ENCODE results near the gene SLC38A8.

Gene SLC38A8

DNA sequence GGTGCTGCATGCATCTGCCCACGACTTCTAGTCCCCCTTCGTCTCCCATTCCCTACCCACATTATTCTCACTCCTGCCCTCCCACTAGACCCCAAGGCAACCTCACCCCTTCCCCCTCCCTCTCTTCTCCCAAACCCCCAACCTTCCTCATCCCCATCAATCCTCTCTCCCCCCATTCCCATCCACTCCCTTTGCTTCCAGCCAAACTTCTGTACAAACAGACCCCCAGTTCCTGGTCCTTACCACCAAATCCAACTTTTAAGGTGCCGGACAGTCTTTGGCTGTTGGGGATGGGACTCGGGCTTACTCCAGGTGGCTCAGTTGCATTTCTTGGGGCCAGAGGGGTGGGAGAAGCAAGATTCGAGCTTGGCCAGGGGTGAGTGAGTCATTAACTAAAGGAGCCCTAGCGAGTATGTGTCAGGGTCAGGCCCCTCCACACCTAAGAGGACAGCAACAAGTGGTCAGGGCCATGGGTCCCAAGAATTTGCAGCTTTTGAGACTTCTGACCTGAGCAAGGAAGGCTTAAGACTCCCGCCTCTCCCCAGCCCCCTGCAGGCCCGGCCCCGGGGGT is at the start of gene SLC38A8:
Gene SLC38A8 (minus strand): TSS at position 488 of the 571 bp plus-strand sequence. CDS start 638 bp downstream, outside the sequence.
- DNase-seq = no peak

DNA sequence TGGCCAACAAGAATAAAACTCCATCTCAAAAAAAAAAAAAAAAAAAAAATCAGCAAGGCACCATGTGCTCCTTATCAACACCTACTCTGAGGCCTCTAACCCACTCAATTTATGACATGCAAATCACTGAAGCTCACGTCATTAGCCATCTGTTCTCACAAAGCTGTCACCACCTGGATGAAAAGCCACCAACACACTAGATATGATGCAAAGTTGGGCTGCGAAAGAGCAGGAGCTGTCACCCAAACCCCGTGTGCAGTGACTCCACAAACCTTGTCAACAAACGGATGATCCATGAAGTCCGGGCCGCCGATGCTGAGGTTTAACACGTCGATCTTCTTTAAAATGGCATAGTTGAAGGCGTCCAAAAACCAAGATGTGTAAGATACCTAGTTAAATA is 48.9 kb upstream of the SLC38A8 start:
- DNase-seq = no peak

GRCh38 chr16:84090211-84090610 is 47.6 kb upstream of the SLC38A8 start:
- no peak for DNase-seq

DNA sequence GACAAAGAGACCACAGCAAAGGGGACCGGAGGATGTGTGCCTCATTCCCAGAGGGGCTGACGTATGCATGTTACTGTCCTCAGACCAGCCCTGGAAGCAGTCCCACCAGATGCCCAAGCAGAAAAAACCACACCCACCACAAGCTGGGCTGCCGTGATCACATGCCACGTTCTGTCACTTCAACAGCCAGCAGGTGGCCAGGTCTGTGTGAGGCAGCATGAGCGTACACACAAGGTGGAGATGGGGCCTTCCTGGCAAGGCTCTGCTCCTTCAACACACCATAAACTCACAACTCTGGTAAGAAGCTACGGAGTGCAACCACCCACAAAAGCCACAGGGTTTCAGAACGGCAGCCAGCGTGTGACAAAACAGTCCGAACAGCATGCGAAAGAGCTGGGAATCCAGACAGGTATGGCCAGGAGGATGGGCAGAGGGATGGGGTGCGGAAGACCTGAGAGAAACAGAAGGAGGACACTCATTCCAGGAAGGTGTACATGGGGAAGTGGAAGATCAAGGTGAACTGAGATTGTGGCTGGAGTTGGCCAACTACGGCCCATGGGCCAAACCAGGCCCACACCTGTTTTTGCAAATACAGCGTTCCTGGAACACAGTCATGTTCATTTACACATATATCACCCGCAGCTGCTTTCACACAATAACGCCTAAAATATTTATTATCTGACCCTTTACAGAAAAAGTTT is 46.2 kb upstream of the SLC38A8 start:
- peak; percentile 26 to 29 for DNase-seq

GRCh38 chr16:84087466-84088151 is 45.0 kb upstream of the SLC38A8 start:
- DNase-seq = no peak

GRCh38 chr16:84087001-84087400 is 44.4 kb upstream of the SLC38A8 start:
- DNase-seq = no peak

DNA sequence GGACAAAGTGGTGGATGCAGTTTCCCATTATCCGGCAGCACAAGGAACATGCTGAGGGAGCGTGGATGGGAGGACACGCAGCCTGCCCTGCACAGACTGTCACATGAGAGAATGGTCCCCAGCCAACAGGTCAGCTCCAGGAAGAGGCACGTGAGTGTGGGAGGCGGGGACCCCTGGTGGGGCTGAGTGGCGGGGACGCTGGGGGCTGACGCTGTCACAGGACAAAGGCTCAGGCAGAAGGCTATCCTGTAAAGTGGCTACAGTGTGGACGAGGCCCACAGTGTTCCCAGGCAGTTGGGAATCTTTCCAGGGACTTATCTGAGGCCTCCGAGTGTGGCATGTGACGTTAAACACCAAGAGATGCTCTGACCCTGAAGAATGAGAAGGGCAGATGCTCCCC is 43.7 kb upstream of the SLC38A8 start:
- DNase-seq = no peak

DNA sequence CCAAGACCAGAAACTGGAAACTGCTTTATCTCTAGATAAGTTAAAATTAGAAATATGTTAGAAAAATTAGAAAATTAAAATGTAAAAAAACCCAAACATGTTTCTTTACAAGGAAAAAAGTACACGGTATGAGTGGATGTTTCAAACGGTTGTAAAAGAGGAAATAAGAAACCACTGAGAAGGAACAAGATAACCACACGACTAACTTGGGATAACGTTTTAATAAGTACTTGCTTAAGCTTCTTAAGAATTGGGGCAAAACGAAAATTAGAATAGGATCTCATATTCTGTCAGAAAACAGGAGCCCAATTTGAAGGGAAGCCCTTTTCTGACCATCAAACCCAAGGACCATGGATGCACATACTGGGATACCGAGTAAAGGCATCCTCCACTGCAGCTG is 43.2 kb upstream of the SLC38A8 start:
- no peak for DNase-seq

DNA sequence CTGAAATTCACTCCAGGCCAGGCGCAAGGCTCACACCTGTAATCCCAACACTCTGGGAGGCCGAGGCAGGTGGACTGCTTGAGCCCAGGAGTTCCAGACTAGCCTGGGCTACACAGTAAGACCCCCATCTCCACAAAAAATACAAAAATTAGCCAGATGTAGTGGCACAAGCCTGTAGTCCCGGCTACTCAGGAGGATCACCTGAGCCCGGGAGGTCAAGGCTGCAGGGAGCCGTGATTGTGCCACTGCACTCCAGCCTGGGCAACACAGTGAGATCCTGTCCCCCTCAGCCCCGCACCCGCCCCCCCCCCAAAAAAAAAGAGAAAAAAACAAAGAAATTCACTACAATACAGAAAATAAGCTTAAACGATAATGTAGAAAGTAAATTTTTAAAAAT is 42.7 kb upstream of the SLC38A8 start:
- no peak for DNase-seq

- peak; percentile 64 to 70 for DNase-seq
These were observed 42.1 kb upstream of the SLC38A8 start for GRCh38 chr16:84084570-84085270.

GRCh38 chr16:84082835-84083569 is 40.4 kb upstream of the SLC38A8 start:
- DNase-seq = no peak

DNA sequence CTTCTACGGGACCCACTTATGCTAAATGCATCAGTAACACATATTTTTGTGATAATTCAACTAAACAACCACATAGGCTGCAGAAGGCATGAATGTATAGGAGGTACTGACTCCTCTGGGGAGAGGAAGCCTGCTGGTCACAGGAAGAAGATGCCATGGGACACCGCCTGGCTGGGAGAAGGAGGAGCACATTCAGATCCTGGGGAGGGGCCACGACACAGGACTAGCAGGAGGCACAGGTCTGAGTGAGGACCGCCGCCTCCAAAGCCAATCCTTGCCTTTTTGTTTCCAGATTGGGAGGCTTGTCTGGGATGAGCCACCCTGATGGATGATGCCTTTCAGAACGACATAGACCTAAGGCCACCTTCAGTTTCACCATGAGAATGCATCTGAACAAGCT is 39.5 kb upstream of the SLC38A8 start:
- DNase-seq = no peak

GRCh38 chr16:84081446-84081989 is 38.9 kb upstream of the SLC38A8 start:
- no peak for DNase-seq

GRCh38 chr16:84080813-84081212 is 38.2 kb upstream of the SLC38A8 start:
- no peak for DNase-seq

GRCh38 chr16:84080378-84080777 is 37.8 kb upstream of the SLC38A8 start:
- no peak for DNase-seq

- DNase-seq = no peak
These were observed 37.1 kb upstream of the SLC38A8 start for GRCh38 chr16:84079664-84080063.

GRCh38 chr16:84075376-84075775 is 32.8 kb upstream of the SLC38A8 start:
- DNase-seq = no peak

DNA sequence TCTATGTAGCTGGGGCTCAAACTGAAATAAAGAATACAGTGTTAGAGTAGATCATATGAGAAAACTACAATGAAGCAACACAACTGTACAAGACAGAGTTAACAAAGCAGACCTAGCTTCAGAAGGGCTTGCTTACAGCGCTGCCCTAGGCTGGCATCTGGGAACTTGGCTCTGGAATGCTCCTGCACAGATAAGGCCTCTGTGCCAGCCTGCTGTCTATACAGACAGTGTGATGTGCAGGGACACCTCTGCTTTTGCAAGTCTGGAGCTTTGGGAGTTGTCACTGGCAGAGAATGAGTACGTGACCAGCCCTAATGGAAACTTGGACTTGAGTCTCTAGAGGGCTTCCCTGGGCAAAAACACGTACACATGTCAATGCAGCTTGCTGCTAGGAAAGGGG is 32.1 kb upstream of the SLC38A8 start:
- no peak for DNase-seq

DNA sequence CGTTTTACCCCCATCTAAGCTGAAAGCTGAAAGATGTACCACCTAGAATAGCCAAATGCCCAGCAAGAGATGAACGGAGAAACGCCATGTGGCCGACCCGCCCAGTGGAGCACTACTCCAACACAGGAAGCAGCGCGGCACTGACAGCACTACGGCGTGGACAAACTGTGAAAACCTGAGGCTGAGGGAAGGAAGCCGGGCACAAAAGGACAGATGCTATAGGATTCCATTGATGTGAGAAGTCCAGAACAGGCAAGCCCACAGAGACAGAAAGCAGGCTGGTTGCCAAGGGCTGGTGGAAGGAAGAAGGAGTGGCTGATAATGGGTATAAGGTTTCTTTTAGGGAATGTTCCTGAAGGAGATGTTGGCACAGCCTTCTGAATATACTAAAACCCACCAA is 29.4 kb upstream of the SLC38A8 start:
- DNase-seq = no peak

GRCh38 chr16:84071121-84071520 is 28.5 kb upstream of the SLC38A8 start:
- no peak for DNase-seq

- DNase-seq = no peak
These were observed 26.9 kb upstream of the SLC38A8 start for GRCh38 chr16:84069540-84069939.

GRCh38 chr16:84068783-84069462 is 26.3 kb upstream of the SLC38A8 start:
- DNase-seq = no peak

Measured in activated CD4-positive, alpha-beta T cell treated with anti-CD3 and anti-CD28 coated beads for 4 hours (primary cell).